SK-N-SH (cell line): Measurements from ENCODE around the gene C12orf56. TPM values are rescaled to one million over a fixed set of nuclear protein-coding genes. Genes with fewer than 3 reads are reported as not detected.

Experiments used
- CTCF ChIA-PET: fragments of 300-600, 350-600 bp; formaldehyde crosslinking; extraction: SDS; loops from one replicate; lab custom pipeline; 2021; lab: Yijun Ruan, JAX
- POLR2A ChIA-PET: fragments of 350-600 bp; sonication (Branson Sonifier 250); formaldehyde crosslinking; extraction: SDS; loops from one replicate; lab custom pipeline; 2020; ENCODE audit warnings: antibody characterized with exemption, inconsistent platforms; lab: Yijun Ruan, JAX
- DNase-seq: peaks from one replicate; pipeline ENCODE4 v3.0.0; 2012
- H2AFZ ChIP-seq: fragments of 200-600 bp; sonication (generic); 2 replicates; pipeline ENCODE4 v1.8.1; 2016; ENCODE audit warnings: antibody characterized with exemption, mild to moderate bottlenecking, low read depth
- H3F3A ChIP-seq: fragments of 200-600 bp; sonication (generic); replicated peaks from 2 replicates; pipeline ENCODE3; 2016; ENCODE audit warnings: antibody characterized with exemption, mild to moderate bottlenecking; ENCODE audit not compliant: insufficient read depth
- H3K27ac ChIP-seq, 2 experiments: fragments of 200-500 bp in 1 of 2; fragments of 200-600 bp in 1 of 2; sonication (Bioruptor generic) in 1 of 2; sonication (generic), shearing (Covaris generic) in 1 of 2; 2 replicates each; pipeline versions ENCODE4 v1.5.1 to v1.6.1; 2014 to 2016; ENCODE audit warnings: low read depth in 2 of 2, inconsistent platforms in 1 of 2, low read length in 1 of 2, mild to moderate bottlenecking in 1 of 2, mixed read lengths in 1 of 2
- H3K27me3 ChIP-seq: fragments of 200-600 bp; sonication (generic), shearing (Covaris generic); 2 replicates; pipeline ENCODE4 v1.6.1; 2016; ENCODE audit warnings: mixed run types; ENCODE audit not compliant: insufficient read depth
- H3K36me3 ChIP-seq, 2 experiments: fragments of 200-500 bp in 1 of 2; fragments of 200-600 bp in 1 of 2; sonication (Bioruptor generic) in 1 of 2; sonication (generic) in 1 of 2; replicated peaks in 1 of 2; 2 replicates each; pipeline versions ENCODE3 to v1.5.1; 2014 to 2016; ENCODE audit warnings: low read length in 1 of 2, mild to moderate bottlenecking in 1 of 2; ENCODE audit not compliant: insufficient read depth in 2 of 2, control insufficient read depth in 1 of 2
- H3K4me1 ChIP-seq, 2 experiments: fragments of 200-500 bp in 1 of 2; fragments of 200-600 bp in 1 of 2; sonication (Bioruptor generic) in 1 of 2; sonication (generic), shearing (Covaris generic) in 1 of 2; 2 replicates each; pipeline versions ENCODE4 v1.5.1 to v1.6.1; 2014 to 2016; ENCODE audit warnings: low read depth in 1 of 2, low read length in 1 of 2, mixed run types in 1 of 2; ENCODE audit not compliant: insufficient read depth in 2 of 2, control insufficient read depth in 1 of 2
- H3K4me2 ChIP-seq: fragments of 200-600 bp; sonication (generic), shearing (Covaris generic); 2 replicates; pipeline ENCODE4 v1.6.1; 2017; ENCODE audit warnings: mixed run types
- H3K4me3 ChIP-seq, 2 experiments: fragments of 200-500 bp in 1 of 2; fragments of 200-600 bp in 1 of 2; sonication (Bioruptor generic) in 1 of 2; sonication (generic), shearing (Covaris generic) in 1 of 2; 2 replicates each; pipeline versions ENCODE4 v1.5.1 to v1.8.1; 2014 to 2016; ENCODE audit warnings: low read depth in 2 of 2, inconsistent platforms in 1 of 2, low read length in 1 of 2, mild to moderate bottlenecking in 1 of 2, mixed read lengths in 1 of 2, moderate library complexity in 1 of 2
- H3K79me2 ChIP-seq: fragments of 200-600 bp; sonication (generic); 2 replicates; pipeline ENCODE4 v1.8.1; 2017; ENCODE audit warnings: mild to moderate bottlenecking; ENCODE audit not compliant: insufficient read depth
- H3K9ac ChIP-seq: fragments of 200-600 bp; sonication (generic); 2 replicates; pipeline ENCODE4 v1.6.1; 2017; ENCODE audit warnings: mixed run types
- H3K9me2 ChIP-seq: fragments of 200-600 bp; sonication (generic); 2 replicates; pipeline ENCODE4 v1.6.1; 2017; ENCODE audit warnings: mixed run types
- H3K9me3 ChIP-seq: fragments of 200-600 bp; sonication (generic); 2 replicates; pipeline ENCODE4 v1.6.1; 2017; ENCODE audit warnings: mixed run types, mild to moderate bottlenecking, moderate library complexity
- H4K20me1 ChIP-seq: fragments of 200-600 bp; sonication (generic); 2 replicates; pipeline ENCODE4 v1.6.1; 2017; ENCODE audit warnings: mild to moderate bottlenecking, mixed run types; ENCODE audit not compliant: insufficient read depth
- FOXJ3 ChIP-seq: sonication (generic); formaldehyde crosslinking; IDR thresholded peaks from 2 replicates; pipeline ENCODE4 v1.5.1; 2020; ENCODE audit warnings: mild to moderate bottlenecking, missing genetic modification reagents
- GATA2 ChIP-seq: sonication (generic); formaldehyde crosslinking; IDR thresholded peaks from 2 replicates; pipeline ENCODE4 v1.5.0; 2020; ENCODE audit warnings: mild to moderate bottlenecking, missing genetic modification reagents
- JUND ChIP-seq: IDR thresholded peaks from 2 replicates; pipeline ENCODE4 v1.4.0; 2012
- NFIC ChIP-seq: IDR thresholded peaks from 2 replicates; pipeline ENCODE4 v1.4.0; 2012; ENCODE audit warnings: borderline replicate concordance
- POLR2AphosphoS5 ChIP-seq: IDR thresholded peaks from 2 replicates; pipeline ENCODE4 v1.6.1; 2012; ENCODE audit warnings: low read depth, low read length
- RCOR1 ChIP-seq: fragments of 150-350 bp; IDR thresholded peaks from 2 replicates; pipeline ENCODE4 v1.6.1; 2017; ENCODE audit warnings: antibody characterized with exemption, low read length
- TCF12 ChIP-seq: IDR thresholded peaks from 2 replicates; pipeline ENCODE4 v1.4.0; 2012
- WGBS: methylation state at CpG from one replicate; pipeline ENCODE4 v1.1.6; 2017; ENCODE audit warnings: low lambda C conversion rate; 5-methylcytosine and 5-hydroxymethylcytosine counted together
- polyA plus RNA-seq, 3 experiments: library from polyadenylated mRNA; depleted of rRNA; stranded (reverse); fragments of >200 nt; gene quantifications; 2 replicates each; pipeline ENCODE4 v1.2.3, GENCODE V29; 2012
- TF ChIP-seq, protein P1 (sequence below): fragments of 150-350 bp; IDR thresholded peaks from 2 replicates; pipeline ENCODE4 v1.6.1; 2017; ENCODE audit warnings: antibody characterized with exemption, low read length, low read depth, borderline replicate concordance
- TF ChIP-seq, protein P2 (sequence below): IDR thresholded peaks from 2 replicates; pipeline ENCODE4 v1.6.1; 2012; ENCODE audit warnings: mild to moderate bottlenecking, low read depth, low read length, moderate library complexity
- TF ChIP-seq, protein P3 (sequence below): IDR thresholded peaks from 2 replicates; pipeline ENCODE4 v1.4.0; 2012; ENCODE audit warnings: low read depth, borderline replicate concordance
- TF ChIP-seq, protein P4 (sequence below): fragments of 200-600 bp; sonication (generic); IDR thresholded peaks from 2 replicates; pipeline ENCODE4 v1.6.1; 2017; ENCODE audit warnings: antibody characterized with exemption, mild to moderate bottlenecking, moderate library complexity

Gene C12orf56
- polyA plus RNA-seq, 1 of the 3 experiments (the other 2 are of a cell fraction): not detected

DNA sequence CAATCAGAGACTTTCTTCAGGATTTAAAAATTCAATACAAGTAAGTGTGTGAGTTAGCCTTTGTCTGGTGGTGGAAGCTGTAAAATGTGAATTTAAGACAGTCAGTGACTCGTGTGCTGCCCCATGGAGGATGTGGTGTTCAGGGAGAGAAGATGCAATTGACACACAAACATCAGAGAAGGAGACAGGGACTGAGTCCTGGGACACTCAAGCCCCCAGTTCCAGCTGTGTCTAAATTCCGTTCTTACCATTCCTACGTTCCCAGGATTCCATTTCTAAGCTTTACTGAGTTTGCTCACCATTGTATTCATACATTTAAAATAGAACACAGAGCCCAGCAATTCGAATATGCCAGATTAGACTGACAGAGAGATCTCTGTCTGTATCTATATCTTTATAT, 67.6 kb downstream of the C12orf56 start:
- no peaks in the 10 kb centered on the region for H3K79me2 ChIP-seq
- H3K9me3 ChIP-seq: no peaks in the 10 kb centered on the region
- H3K9me2 ChIP-seq: no peaks in the 10 kb centered on the region
- no peaks in the 10 kb centered on the region for H3K36me3 ChIP-seq
- no peaks in the 10 kb centered on the region for H3K4me1 ChIP-seq
- no peaks in the 10 kb centered on the region for H3F3A ChIP-seq
- no peak overlapping the region for H2AFZ ChIP-seq
- H3K27ac ChIP-seq: no peak overlapping the region
- ChIA-PET POLR2A (no interaction called here), CTCF (no interaction called here)
- no peak overlapping the region for H3K4me2 ChIP-seq
- no peak overlapping the region for H3K4me3 ChIP-seq
- DNase-seq: no peak
- no peak overlapping the region for H3K9ac ChIP-seq
- TF ChIP-seq FOXJ3 (CRISPR knock-in tag) (no peak), JUND (no peak), RCOR1 (no peak), GATA2 (CRISPR knock-in tag) (no peak), TCF12 (no peak)
- TF ChIP-seq, protein P1, sequence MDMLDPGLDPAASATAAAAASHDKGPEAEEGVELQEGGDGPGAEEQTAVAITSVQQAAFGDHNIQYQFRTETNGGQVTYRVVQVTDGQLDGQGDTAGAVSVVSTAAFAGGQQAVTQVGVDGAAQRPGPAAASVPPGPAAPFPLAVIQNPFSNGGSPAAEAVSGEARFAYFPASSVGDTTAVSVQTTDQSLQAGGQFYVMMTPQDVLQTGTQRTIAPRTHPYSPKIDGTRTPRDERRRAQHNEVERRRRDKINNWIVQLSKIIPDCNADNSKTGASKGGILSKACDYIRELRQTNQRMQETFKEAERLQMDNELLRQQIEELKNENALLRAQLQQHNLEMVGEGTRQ: no peak
- TF ChIP-seq, protein P2, sequence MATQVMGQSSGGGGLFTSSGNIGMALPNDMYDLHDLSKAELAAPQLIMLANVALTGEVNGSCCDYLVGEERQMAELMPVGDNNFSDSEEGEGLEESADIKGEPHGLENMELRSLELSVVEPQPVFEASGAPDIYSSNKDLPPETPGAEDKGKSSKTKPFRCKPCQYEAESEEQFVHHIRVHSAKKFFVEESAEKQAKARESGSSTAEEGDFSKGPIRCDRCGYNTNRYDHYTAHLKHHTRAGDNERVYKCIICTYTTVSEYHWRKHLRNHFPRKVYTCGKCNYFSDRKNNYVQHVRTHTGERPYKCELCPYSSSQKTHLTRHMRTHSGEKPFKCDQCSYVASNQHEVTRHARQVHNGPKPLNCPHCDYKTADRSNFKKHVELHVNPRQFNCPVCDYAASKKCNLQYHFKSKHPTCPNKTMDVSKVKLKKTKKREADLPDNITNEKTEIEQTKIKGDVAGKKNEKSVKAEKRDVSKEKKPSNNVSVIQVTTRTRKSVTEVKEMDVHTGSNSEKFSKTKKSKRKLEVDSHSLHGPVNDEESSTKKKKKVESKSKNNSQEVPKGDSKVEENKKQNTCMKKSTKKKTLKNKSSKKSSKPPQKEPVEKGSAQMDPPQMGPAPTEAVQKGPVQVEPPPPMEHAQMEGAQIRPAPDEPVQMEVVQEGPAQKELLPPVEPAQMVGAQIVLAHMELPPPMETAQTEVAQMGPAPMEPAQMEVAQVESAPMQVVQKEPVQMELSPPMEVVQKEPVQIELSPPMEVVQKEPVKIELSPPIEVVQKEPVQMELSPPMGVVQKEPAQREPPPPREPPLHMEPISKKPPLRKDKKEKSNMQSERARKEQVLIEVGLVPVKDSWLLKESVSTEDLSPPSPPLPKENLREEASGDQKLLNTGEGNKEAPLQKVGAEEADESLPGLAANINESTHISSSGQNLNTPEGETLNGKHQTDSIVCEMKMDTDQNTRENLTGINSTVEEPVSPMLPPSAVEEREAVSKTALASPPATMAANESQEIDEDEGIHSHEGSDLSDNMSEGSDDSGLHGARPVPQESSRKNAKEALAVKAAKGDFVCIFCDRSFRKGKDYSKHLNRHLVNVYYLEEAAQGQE: no peak
- no peaks in the 10 kb centered on the region for H3K27me3 ChIP-seq
- H4K20me1 ChIP-seq: no peaks in the 10 kb centered on the region
- whole genome bisulfite sequencing: 27% methylated on average over 4 of the region's 4 CpGs

DNA sequence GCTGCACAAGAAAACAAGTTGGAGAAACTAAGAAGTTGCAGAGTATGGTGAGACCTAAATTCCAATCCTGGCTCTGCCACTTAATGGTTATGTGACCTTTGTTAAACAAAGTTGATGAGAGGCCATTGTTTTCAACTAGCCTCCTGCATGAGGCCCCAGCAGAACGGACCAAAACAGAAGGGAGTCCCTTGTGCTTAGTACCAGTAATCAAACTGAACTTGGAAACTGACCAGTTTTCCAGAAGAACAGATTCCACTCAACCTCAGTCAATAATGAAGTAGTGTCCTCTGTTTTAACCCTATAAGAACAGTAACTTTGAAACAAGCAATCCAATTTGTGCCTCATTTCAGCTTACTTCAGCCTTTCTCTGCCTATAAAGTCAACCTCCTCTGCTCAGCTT, 69.9 kb downstream of the C12orf56 start:
- Histone ChIP-seq H3K4me1 (no peaks in the 10 kb centered on the region), H3K9ac (no peak overlapping the region), H4K20me1 (no peaks in the 10 kb centered on the region), H3K79me2 (no peaks in the 10 kb centered on the region), H3K9me2 (no peaks in the 10 kb centered on the region), H3K4me2 (no peak overlapping the region), H3K36me3 (no peaks in the 10 kb centered on the region), H3K9me3 (no peaks in the 10 kb centered on the region), H3F3A (no peaks in the 10 kb centered on the region), H2AFZ (no peak overlapping the region), H3K4me3 (no peak overlapping the region), H3K27me3 (no peaks in the 10 kb centered on the region), H3K27ac (no peak overlapping the region)
- POLR2A ChIA-PET: no interaction called here
- WGBS: 15% methylated on average over 1 of the region's 1 CpG
- DNase-seq: no peak
- CTCF ChIA-PET: interaction anchor here (1.2 kb wide), 1 partner anchor 12 kb away, joined by 4 read pairs; no protein-coding TSS in a partner anchor
- TF ChIP-seq, protein P3, sequence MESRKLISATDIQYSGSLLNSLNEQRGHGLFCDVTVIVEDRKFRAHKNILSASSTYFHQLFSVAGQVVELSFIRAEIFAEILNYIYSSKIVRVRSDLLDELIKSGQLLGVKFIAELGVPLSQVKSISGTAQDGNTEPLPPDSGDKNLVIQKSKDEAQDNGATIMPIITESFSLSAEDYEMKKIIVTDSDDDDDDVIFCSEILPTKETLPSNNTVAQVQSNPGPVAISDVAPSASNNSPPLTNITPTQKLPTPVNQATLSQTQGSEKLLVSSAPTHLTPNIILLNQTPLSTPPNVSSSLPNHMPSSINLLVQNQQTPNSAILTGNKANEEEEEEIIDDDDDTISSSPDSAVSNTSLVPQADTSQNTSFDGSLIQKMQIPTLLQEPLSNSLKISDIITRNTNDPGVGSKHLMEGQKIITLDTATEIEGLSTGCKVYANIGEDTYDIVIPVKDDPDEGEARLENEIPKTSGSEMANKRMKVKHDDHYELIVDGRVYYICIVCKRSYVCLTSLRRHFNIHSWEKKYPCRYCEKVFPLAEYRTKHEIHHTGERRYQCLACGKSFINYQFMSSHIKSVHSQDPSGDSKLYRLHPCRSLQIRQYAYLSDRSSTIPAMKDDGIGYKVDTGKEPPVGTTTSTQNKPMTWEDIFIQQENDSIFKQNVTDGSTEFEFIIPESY: no peak
- TF ChIP-seq POLR2AphosphoS5 (no peak), FOXJ3 (CRISPR knock-in tag) (no peak), JUND (no peak), NFIC (no peak), RCOR1 (no peak)
- TF ChIP-seq, protein P4, sequence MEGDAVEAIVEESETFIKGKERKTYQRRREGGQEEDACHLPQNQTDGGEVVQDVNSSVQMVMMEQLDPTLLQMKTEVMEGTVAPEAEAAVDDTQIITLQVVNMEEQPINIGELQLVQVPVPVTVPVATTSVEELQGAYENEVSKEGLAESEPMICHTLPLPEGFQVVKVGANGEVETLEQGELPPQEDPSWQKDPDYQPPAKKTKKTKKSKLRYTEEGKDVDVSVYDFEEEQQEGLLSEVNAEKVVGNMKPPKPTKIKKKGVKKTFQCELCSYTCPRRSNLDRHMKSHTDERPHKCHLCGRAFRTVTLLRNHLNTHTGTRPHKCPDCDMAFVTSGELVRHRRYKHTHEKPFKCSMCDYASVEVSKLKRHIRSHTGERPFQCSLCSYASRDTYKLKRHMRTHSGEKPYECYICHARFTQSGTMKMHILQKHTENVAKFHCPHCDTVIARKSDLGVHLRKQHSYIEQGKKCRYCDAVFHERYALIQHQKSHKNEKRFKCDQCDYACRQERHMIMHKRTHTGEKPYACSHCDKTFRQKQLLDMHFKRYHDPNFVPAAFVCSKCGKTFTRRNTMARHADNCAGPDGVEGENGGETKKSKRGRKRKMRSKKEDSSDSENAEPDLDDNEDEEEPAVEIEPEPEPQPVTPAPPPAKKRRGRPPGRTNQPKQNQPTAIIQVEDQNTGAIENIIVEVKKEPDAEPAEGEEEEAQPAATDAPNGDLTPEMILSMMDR: no peak
- TF ChIP-seq, protein P1: no peak
- TF ChIP-seq, protein P2: no peak
